Stimulated activated memory B cell treated with anti-CD40 and anti-IgM and Interleukin-4, amounts not matched to agents 10 μg/mL and 1 μg/mL and 100 μg/mL, for 72 hours (primary cell): ENCODE data around the gene C2orf69.
"Not testable (repeated sequence)": the region's sequence is repeated elsewhere in the genome, so short reads cannot be mapped to it uniquely, and the experiment has no call there.

Source experiments
- ATAC-seq: fragments of 150-1000 bp; cut with Tn5 transposase; 2 replicates; pipeline ENCODE4 v1.10.0; 2021
- H3K27ac Mint-ChIP-seq: one replicate; pipeline ENCODE4 v1.8.0; 2022; ENCODE audit warnings: mild to moderate bottlenecking, mixed read lengths
- H3K27me3 Mint-ChIP-seq: one replicate; pipeline ENCODE4 v1.8.0; 2022; ENCODE audit warnings: mixed read lengths
- H3K36me3 Mint-ChIP-seq: one replicate; pipeline ENCODE4 v1.8.0; 2022; ENCODE audit warnings: mixed read lengths
- H3K4me1 Mint-ChIP-seq: one replicate; pipeline ENCODE4 v1.8.0; 2022; ENCODE audit warnings: mixed read lengths
- H3K4me3 Mint-ChIP-seq: one replicate; pipeline ENCODE4 v1.8.0; 2022; ENCODE audit warnings: mild to moderate bottlenecking, moderate library complexity, mixed read lengths
- H3K9me3 Mint-ChIP-seq: one replicate; pipeline ENCODE4 v1.8.0; 2022; ENCODE audit warnings: mixed read lengths

C2orf69 gene

DNA sequence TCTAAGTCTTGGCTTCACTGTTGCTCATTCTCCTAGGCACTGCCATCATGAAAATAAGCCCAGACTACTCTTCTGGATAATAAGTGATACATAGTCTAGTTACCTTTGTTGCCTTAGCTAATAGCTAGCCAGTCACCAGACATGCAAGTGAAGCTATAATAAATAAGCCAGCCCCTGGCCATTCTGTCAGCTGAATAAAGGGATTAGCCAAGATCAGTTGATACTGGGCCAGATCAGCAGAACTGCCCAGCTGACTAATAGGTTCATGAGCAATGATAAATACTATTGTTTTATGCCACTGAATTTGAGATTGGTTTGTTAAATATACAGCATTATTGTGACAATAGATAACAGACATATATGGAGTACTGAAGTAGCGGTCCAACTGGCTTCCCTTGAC, 8.0 kb upstream of the C2orf69 start:
- Mint-ChIP-seq H3K36me3 (peaks cover 7% of the 10 kb centered on the region), H3K4me1 (peaks cover 7% of the 10 kb centered on the region), H3K9me3 (no peaks in the 10 kb centered on the region), H3K27me3 (no peaks in the 10 kb centered on the region), H3K27ac (no peak overlapping the region), H3K4me3 (no peak overlapping the region)
- no peak for ATAC-seq

DNA sequence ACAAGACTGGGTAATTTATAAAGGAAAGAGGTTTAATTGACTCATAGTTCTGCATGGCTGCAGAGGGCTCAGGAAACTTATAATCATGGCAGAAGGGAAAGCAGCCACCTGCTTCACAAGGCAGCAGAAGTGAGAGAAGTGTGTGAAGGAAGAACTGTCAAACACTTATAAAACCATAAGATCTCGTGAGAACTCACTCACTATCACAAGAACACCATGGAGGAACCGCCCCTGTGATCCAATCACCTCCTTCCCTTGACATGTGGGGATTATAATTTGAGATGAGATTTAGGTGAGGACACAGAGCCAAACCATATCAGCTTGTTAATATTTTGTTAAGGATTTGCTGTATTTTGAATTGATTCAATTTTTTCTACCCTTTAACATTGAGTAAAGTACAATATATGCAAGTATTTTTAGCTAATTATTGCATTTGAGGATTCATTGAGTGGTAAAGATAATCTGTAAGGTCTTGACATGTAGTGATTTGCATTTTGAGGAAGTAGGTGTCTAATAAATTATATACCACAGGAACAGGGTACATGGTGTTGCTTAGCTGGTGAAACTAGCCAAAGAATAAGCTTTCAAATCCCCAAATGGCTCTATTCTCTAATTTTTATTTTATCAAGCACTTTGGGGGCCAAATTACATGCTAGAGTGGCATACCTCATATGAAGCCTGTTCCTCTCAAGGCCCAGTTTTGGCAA, 3.9 kb upstream of the C2orf69 start:
- no peak for ATAC-seq
- peaks cover 7% of the 10 kb centered on the region for H3K36me3 Mint-ChIP-seq
- H3K4me1 Mint-ChIP-seq = peaks cover 18% of the 10 kb centered on the region
- H3K4me3 Mint-ChIP-seq = no peak overlapping the region
- no peaks in the 10 kb centered on the region for H3K9me3 Mint-ChIP-seq
- no peaks in the 10 kb centered on the region for H3K27me3 Mint-ChIP-seq
- H3K27ac Mint-ChIP-seq = no peak overlapping the region

DNA sequence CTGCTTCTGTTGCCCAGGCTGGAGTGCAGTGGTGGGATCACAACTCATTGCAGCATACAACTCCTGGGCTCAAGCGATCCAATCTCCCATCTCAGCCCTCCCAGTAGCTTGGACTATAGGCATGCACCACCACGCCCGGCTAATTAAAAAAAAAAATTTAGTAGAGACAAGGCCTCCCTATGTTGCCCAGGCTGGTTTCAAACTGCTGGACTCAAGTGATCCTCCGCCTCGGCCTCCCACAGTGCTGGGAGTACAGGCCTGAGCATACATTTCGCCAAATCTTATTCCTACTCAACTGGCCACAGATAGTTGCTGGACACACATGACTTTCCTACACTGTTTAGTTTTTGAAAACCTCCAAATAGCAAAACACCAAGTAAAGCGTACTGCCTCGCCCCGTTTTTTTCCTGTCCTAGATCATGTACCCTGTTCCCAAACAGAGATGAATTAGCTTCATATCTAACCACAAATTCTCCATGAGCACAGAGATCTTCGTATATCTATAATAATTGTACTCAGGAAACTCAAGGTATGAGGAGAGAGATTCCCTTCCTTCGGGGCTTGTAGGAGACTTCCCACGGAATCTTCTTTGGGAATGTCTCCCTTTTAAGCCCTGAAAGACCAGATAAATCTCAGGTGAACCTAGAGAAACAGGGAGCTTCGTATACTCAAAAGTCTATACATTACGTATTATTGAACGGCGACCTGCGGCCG, 598 bp upstream of the C2orf69 start:
- Mint-ChIP-seq H3K27me3 (no peaks in the 10 kb centered on the region), H3K4me1 (peaks cover 33% of the 10 kb centered on the region), H3K27ac (peak overlapping the region; percentile 90), H3K9me3 (no peaks in the 10 kb centered on the region), H3K4me3 (peak overlapping the region; percentile 95), H3K36me3 (peaks cover 18% of the 10 kb centered on the region)
- ATAC-seq = no peak

DNA sequence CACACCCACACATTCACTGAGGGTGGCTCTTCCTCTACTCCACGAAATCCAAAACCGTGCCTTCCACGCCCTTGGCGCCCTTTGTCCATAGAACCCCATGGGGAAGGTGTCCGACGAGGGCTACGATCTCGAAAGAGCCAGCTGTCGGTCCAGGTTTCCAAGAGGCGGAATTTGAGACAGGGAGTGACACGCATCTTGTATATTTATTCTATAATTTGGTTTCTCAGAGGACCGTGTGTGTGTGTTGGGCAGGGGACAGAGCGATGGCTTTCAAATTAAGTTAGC, 726 bp downstream of the C2orf69 start:
- peak overlapping the region; percentile 95 for H3K4me3 Mint-ChIP-seq
- peak overlapping the region; percentile 90 for H3K27ac Mint-ChIP-seq
- no peaks in the 10 kb centered on the region for H3K27me3 Mint-ChIP-seq
- no peak for ATAC-seq
- H3K36me3 Mint-ChIP-seq = peaks cover 28% of the 10 kb centered on the region
- H3K9me3 Mint-ChIP-seq = no peaks in the 10 kb centered on the region
- peaks cover 31% of the 10 kb centered on the region for H3K4me1 Mint-ChIP-seq

DNA sequence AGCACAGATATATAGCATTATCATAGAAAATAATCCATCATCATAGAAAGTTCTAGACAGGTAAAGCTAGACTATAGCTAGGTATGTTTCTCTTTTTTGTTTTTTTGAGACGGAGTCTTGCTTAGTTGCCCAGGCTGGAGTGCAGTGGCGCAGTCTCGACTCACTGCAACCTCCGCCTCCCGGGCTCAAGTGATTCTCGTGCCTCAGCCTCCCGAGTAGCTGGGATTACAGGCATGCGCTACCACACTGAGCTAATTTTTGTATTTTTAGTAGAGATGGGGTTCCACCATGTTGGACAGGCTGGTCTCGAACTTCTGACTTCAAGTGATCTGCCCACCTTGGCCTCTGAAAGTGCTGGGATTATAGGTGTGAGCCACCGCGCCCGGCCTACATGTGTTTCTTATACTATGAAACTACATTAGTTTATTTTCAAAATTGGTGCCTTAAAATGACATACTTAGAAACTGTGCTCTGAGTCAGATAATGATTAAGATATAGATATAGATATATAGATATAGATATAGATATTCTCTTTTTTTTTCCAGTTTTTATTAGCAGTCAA, 1.5 kb downstream of the C2orf69 start:
- ATAC-seq, H3K27me3 Mint-ChIP-seq, H3K27ac Mint-ChIP-seq, H3K9me3 Mint-ChIP-seq: not testable (repeated sequence)
- peaks cover 32% of the 10 kb centered on the region for H3K36me3 Mint-ChIP-seq
- H3K4me1 Mint-ChIP-seq = peaks cover 27% of the 10 kb centered on the region
- peak overlapping the region; percentile 49 for H3K4me3 Mint-ChIP-seq

DNA sequence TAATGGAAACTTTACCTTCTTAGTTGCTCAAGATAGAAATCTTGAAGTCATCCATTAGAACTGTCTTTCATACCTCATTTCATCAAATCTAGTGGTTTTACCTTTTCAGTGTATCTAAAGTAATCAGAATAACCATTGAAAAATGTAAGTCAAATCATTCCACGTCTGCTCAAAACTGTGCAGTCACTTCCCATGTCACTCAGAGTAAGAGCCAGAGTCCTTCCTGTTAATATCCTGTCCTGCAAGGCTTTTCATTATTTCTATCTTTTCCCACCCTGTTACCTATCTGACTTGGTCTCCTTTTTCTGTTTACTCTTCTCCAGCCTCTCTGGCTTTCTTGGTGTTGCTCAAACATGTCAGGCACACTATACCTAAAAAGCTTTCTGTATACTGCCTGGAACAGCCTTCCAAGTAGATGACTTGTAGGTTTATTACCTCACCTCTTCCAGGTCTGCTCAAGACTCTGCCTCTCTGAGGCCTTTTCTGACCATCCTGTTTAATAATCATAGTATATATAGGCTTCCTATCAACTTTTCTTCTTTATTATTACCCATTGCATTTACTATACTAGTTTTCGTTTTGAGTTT, 3.4 kb downstream of the C2orf69 start:
- H3K4me1 Mint-ChIP-seq = peaks cover 27% of the 10 kb centered on the region
- peaks cover 43% of the 10 kb centered on the region for H3K36me3 Mint-ChIP-seq
- H3K4me3 Mint-ChIP-seq = no peak overlapping the region

DNA sequence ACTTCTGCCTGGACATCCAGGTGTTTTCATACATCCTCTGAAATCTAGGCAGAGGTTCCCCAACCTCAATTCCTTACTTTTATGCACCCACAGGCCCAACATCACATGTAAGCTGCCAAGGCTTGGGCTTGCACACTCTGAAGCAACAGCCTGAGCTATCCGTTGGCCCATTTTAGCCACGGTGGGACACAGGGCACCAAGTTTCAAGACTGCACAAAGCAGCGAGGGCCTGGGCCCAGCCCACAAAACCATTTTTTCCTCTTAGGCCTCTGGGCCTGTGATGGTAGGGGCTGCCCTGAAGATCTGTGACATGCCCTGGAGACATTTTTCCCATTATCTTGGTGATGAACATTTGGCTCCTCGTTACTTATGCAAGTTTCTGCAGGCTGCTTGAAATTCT, 5.9 kb downstream of the C2orf69 start:
- peaks cover 46% of the 10 kb centered on the region for H3K36me3 Mint-ChIP-seq
- H3K27ac Mint-ChIP-seq = no peak overlapping the region
- H3K4me3 Mint-ChIP-seq = no peak overlapping the region
- no peaks in the 10 kb centered on the region for H3K27me3 Mint-ChIP-seq
- no peak for ATAC-seq
- peaks cover 20% of the 10 kb centered on the region for H3K4me1 Mint-ChIP-seq
- no peaks in the 10 kb centered on the region for H3K9me3 Mint-ChIP-seq

More for the DNA sequence above, 3.4 kb downstream of the C2orf69 start:
- Mint-ChIP-seq H3K9me3 (no peaks in the 10 kb centered on the region), H3K27me3 (no peaks in the 10 kb centered on the region), H3K27ac (peak overlapping the region; percentile 2)
- no peak for ATAC-seq

DNA sequence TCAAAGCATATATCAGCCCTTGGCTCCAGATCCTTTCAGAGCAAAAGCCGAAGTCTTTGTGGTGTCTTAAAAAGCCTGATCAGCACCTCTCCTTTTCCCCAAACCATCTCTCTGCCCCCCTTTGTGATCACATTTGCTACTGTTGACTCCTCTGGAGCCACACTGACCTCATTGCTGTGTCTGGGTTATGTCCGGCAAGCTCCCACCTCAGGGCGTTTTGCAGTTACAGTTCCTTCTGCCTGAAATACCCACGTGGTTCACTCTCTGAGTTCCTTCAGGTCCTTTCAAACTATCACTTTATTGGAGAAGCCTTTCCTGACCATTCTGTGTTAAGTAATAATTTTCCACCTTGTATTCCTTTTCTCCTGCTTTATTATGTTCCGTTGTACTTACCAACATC, 11.8 kb downstream of the C2orf69 start:
- no peak for ATAC-seq
- peaks cover 32% of the 10 kb centered on the region for H3K36me3 Mint-ChIP-seq
- peak overlapping the region; percentile 42 for H3K27ac Mint-ChIP-seq
- H3K4me1 Mint-ChIP-seq = peaks cover 20% of the 10 kb centered on the region
- H3K9me3 Mint-ChIP-seq = no peaks in the 10 kb centered on the region
- H3K4me3 Mint-ChIP-seq = no peak overlapping the region
- no peaks in the 10 kb centered on the region for H3K27me3 Mint-ChIP-seq

DNA sequence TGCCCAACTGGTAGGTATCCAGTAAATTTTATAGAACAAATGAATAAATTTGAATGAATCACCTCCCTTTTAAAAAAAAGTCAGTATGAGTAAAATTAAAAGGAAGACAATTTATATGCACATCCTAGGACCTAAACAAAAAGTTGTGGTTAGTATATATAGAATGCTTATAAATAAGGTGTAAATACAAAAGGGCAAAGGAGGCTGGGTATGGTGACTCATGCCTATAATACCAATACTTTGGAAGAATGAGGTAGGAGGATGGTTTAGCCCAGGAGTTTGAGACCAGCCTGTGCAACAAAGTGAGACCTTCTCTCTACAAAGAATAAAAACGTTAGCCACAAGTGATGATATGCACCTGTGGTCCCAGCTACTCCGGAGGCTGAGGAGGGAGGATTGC, 12.8 kb downstream of the C2orf69 start:
- H3K27me3 Mint-ChIP-seq = no peaks in the 10 kb centered on the region
- no peak overlapping the region for H3K27ac Mint-ChIP-seq
- H3K4me3 Mint-ChIP-seq = no peak overlapping the region
- peaks cover 31% of the 10 kb centered on the region for H3K36me3 Mint-ChIP-seq
- no peaks in the 10 kb centered on the region for H3K9me3 Mint-ChIP-seq
- peaks cover 20% of the 10 kb centered on the region for H3K4me1 Mint-ChIP-seq
- ATAC-seq = no peak

DNA sequence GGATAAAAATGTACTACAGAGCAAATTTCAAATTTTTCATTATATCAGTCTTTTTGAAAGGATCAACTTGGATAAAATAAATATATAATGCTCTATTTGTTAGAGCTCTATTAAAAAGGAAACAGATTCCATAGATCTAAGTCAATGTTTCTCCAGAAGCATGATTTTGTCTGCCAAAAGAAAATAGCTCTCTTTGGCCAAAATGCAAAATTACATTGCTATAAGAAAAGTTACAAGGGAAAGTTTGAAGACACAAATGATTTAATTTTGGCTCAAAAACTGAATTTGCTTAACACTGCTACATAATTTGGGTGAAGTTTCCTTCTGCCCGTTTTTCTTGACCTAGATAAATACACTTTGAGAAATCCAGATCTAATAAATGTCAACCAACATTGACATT, 15.7 kb downstream of the C2orf69 start:
- H3K27me3 Mint-ChIP-seq = no peaks in the 10 kb centered on the region
- ATAC-seq = no peak
- peaks cover 19% of the 10 kb centered on the region for H3K4me1 Mint-ChIP-seq
- H3K36me3 Mint-ChIP-seq = peaks cover 38% of the 10 kb centered on the region
- no peak overlapping the region for H3K4me3 Mint-ChIP-seq
- no peak overlapping the region for H3K27ac Mint-ChIP-seq
- no peaks in the 10 kb centered on the region for H3K9me3 Mint-ChIP-seq

DNA sequence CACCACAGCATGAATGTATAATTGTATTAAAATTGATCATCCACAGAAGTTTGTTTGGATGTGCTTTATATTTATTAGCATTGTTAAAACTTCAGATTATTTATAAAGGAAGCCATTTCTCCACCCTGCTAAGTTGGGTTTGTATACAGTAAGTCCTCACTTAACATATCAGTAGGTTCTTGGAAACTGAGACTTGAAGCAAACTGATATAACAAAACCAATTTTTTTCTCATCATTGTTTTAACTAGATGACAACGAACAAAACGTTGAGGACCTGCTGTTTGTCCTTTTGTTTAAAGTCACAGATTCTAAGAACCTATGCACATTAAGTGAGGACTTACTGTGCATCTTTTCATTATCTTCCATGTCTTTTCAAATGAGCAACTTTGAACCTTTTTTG, 17.1 kb downstream of the C2orf69 start:
- Mint-ChIP-seq H3K27me3 (no peaks in the 10 kb centered on the region), H3K36me3 (peaks cover 31% of the 10 kb centered on the region), H3K9me3 (no peaks in the 10 kb centered on the region), H3K4me1 (peaks cover 6% of the 10 kb centered on the region), H3K27ac (no peak overlapping the region), H3K4me3 (no peak overlapping the region)
- no peak for ATAC-seq

DNA sequence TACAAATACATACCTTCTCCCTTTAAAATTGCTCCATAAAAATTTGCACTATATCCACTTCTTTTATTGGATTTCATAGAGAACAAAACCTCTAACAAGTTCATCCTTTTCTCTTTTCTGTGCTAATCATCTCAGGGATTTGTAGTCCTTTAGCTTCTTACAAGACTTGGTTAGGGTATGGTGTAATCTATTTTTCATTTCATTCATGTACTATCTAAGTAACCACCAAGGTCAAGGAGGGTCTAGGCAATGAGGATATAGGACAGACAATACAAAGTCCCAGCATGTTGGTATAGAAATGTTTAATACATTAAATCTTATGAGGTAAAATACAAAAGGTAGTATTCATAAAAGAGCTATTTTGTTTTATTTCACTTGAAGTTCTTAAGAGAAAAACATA, 17.5 kb downstream of the C2orf69 start:
- Mint-ChIP-seq H3K27me3 (no peaks in the 10 kb centered on the region), H3K27ac (no peak overlapping the region), H3K36me3 (peaks cover 31% of the 10 kb centered on the region), H3K9me3 (no peaks in the 10 kb centered on the region), H3K4me3 (no peak overlapping the region), H3K4me1 (peaks cover 6% of the 10 kb centered on the region)
- ATAC-seq = no peak

DNA sequence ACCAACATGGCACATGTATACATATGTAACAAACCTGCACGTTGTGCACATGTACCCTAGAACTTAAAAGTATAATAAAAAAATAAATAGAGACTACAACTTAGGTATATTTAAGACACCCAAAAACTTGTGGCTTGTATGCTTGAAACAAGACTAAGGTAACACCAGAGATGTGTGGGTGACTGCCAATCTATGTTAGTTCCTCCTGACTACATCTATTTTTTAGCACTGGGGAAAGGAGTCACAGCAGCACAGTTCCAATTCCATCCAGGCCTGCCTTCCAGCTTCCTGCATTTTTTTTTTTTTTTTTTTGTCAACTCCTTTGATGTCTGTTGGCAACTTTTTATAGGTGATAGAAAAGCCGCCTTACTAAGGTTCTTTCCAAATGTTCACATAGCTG, 18.2 kb downstream of the C2orf69 start:
- no peak overlapping the region for H3K27ac Mint-ChIP-seq
- no peak for ATAC-seq

DNA sequence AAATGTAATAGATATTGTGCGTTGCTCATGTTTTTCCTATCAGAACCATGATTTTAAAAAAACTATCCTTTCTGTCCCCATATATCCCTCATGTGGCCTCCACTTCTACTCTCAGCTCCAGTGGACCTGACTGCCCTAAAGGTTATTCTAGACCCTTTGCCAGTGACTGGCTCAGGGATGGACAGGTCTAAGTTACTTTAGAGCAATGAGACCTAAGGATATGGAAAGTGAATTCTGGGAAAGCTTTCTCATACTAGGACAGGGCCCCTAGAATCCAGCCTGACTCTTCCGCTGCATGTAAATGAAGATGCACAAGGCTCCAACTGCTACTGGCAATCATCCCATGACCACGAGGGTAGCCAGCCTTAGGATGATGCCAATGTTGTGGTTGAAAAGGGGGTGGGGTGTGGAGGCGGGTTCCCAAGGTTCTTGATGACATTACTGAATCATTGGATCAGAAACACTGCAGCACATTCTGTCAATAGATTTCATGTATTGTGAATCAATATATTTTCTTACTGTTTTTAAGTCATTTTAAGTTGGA, 21.3 kb downstream of the C2orf69 start:
- Mint-ChIP-seq H3K4me1 (no peaks in the 10 kb centered on the region), H3K36me3 (peaks cover 27% of the 10 kb centered on the region), H3K4me3 (no peak overlapping the region), H3K27me3 (no peaks in the 10 kb centered on the region), H3K9me3 (no peaks in the 10 kb centered on the region), H3K27ac (no peak overlapping the region)
- no peak for ATAC-seq

More for the DNA sequence above, 18.2 kb downstream of the C2orf69 start:
- Mint-ChIP-seq H3K4me3 (no peak overlapping the region), H3K27me3 (no peaks in the 10 kb centered on the region), H3K36me3 (peaks cover 31% of the 10 kb centered on the region), H3K4me1 (peaks cover 6% of the 10 kb centered on the region), H3K9me3 (no peaks in the 10 kb centered on the region)

DNA sequence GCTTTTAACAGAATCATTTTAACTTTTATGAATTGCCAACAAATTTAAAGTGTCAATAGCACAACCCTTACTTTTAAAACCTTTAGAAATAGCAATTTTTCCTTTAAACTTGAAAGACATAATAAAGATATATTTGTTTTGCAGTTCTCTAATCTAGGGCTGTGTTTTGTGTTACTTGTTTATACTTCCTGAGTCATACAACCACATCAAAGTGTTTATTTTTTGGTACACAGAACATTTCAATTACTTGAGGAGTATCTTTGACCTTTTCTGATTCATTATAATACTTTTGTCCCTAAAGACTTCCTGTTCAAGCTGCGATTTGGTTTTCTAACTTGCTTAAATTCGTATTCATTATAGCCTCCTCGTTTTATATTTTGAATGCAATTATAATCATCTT, 22.4 kb downstream of the C2orf69 start:
- Mint-ChIP-seq H3K27me3 (no peaks in the 10 kb centered on the region), H3K36me3 (peaks cover 28% of the 10 kb centered on the region), H3K27ac (no peak overlapping the region), H3K4me1 (no peaks in the 10 kb centered on the region), H3K4me3 (no peak overlapping the region), H3K9me3 (no peaks in the 10 kb centered on the region)
- ATAC-seq = no peak
